Subcutaneous adipose tissue (tissue), 4 donors: Measurements from ENCODE around the gene EXOC4. TPM values are rescaled to one million over a fixed set of nuclear protein-coding genes. Genes with fewer than 3 reads are reported as not detected.

Source experiments
- CTCF ChIP-seq: fragments of 450-650 bp; IDR thresholded peaks from one replicate; pipeline ENCODE4 v1.5.1; 2016; ENCODE audit warnings: low read depth, mild to moderate bottlenecking, control low read depth, antibody characterized with exemption, moderate library complexity
- total RNA-seq, 4 donors: library from RNA; depleted of rRNA; stranded (reverse); fragments of >200 nt; gene quantifications; one replicate each; pipeline ENCODE4 v1.1.0, GENCODE V29; 2016

EXOC4 gene
- total RNA-seq, 4 donors from 2014 or later = 62.9 to 84.3 (median 77.3) TPM

- TF ChIP-seq CTCF = no peak
These were observed 831.0 kb downstream of the EXOC4 start for GRCh38 chr7:134083766-134084487.

- TF ChIP-seq CTCF = no peak
These were observed 831.7 kb downstream of the EXOC4 start for GRCh38 chr7:134084488-134085144.

GRCh38 chr7:134085311-134085710 is 832.4 kb downstream of the EXOC4 start:
- no peak for TF ChIP-seq CTCF

GRCh38 chr7:134086998-134087735 is 834.3 kb downstream of the EXOC4 start:
- TF ChIP-seq CTCF = no peak

- TF ChIP-seq CTCF = no peak
These were observed 835.3 kb downstream of the EXOC4 start for GRCh38 chr7:134088199-134088598.

GRCh38 chr7:134089446-134089845 is 836.6 kb downstream of the EXOC4 start:
- no peak for TF ChIP-seq CTCF

GRCh38 chr7:134098072-134098471 is 845.2 kb downstream of the EXOC4 start:
- no peak for TF ChIP-seq CTCF
